Measurements from ENCODE around the gene ATAD3B.
"Not testable (repeated sequence)": the region's sequence is repeated elsewhere in the genome, so short reads cannot be mapped to it uniquely, and the experiment has no call there.

The ATAD3B gene

DNA sequence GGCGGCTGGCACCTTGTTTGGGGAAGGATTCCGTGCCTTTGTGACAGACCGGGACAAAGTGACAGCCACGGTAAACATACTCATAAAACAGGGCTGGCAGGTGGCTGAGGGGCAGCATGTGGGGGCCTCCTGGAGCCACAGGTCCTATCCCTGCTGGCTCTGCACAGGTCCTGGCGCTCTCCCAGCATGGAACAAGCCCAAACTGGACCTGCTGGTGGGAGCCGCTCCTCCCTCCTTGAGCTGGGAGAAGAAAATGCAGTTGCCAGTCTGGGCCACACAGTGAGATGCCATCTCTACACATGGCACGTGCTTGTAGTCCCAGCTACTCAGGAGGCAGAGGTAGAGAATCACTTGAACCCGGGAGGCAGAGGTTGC is 19.2 kb upstream of the ATAD3B start:
- not testable (repeated sequence) for DNase-seq (ENCODE audit: low spot score)

DNA sequence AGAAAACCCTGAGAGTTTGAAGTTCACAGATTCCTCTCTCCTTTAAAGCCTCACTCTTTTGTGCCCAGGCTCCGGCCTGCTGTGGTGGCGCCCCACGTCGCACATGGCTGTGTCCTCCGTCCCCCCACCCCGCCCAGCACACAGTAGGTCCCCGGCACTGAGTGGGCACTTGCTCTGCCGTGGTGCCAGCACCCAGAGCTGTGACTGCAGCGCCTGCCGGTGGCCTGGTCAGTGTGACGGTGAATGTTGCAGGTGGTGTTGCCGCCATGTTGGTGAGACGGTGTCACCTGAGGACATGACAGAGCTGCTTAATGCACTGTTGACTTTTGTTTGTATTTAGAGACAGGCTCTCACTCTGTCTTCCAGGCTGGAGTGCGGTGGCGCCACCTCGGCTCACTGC is 18.7 kb upstream of the ATAD3B start:
- DNase-seq (ENCODE audit: low spot score): no peak

DNA sequence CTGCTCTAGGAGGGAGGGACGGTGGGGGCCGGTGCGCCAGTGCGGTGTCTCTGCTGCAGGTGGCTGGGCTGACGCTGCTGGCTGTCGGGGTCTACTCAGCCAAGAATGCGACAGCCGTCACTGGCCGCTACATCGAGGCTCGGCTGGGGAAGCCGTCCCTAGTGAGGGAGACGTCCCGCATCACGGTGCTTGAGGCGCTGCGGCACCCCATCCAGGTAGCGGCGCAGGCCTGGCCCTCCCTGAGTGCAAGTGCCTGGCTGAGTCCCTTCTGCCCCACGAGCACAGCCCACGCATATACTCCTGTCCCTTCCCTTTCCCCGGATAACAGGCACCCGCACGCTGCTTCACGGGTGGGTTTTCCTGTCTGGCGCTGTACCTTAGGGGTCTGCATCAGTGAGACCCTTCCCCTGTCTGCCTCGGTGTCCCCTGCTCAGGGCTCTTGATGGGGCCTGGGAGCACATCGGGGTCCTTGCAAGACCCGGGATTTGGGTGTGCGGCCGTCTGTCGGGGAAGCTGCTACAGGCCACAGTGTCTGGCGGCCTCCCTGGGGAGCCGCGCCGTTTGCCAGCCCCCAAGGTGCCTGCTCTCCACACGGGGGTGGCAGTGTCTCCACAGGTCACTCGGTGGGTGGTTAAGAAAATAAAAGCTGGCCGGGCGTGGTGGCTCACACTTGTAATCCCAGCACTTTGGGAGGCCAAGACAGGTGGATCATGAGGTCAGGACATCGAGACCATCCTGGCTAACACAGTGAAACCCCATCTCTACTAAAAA is 17.1 kb upstream of the ATAD3B start:
- DNase-seq (ENCODE audit: low spot score): not testable (repeated sequence)

DNA sequence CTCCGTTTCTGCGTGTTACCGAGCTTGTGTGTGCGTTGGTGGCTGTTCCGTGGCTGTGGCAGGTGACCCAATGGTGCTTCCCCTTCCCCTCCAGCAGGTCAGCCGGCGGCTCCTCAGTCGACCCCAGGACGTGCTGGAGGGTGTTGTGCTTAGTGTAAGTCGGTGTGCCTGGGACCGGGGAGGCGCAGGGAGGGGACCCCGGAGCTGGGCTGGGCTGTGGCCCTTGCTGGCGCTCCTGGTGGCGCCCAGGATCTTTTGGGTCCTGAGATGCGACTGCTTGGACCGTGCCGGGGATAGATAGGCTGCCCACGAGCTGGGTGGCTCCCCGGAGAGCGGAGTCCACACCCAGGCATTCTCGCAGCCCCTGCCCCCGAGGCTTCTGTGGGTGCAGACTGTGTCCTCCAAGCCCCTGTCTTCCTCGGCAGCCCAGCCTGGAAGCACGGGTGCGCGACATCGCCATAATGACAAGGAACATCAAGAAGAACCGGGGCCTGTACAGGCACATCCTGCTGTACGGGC is 16.1 kb upstream of the ATAD3B start:
- DNase-seq (ENCODE audit: low spot score): no peak

DNA sequence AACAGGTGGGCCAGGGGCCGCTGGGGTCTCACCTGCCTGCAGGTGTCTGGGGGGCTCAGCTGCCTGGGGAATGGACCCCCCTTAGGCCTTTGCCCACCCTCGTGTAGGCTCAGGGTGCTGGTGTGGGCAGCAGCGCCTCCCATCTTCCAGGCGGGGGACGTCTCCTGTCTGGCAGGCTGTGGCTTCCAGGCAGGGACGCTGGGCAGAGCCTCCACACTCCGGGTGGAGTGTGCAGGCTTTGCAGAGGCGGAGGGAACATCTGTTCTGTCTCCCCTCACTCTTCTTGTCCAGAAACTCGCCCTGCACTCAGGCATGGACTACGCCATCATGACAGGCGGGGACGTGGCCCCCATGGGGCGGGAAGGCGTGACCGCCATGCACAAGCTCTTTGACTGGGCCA is 15.6 kb upstream of the ATAD3B start:
- not testable (repeated sequence) for DNase-seq (ENCODE audit: low spot score)

DNA sequence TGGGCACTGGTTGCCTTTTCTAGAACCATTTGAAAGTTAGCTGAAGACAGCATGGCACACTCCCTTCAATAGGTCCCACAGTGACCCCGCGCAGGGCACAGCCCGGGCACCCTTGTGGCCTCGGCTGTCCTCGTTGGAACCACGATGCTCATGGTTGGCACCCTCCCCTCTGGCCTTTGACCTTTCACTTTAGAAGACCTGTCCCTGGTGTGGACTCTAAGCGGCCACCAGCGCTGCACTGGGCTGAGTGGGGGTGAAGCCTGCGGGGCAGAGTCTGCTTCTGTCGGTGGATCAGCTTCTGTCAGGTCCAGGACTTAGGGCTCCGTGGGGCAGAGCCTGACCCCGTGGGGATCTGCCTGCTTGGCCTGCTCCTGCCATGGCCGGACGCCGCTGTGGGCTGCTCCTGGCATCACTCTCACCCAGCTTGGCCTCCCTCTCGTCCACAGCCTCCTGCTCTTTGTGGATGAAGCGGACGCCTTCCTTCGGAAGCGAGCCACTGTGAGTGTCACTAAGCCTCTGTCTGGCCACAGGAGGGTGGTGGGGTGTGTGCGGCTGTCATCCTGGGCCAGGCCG is 14.8 kb upstream of the ATAD3B start:
- DNase-seq (ENCODE audit: low spot score): not testable (repeated sequence)

DNA sequence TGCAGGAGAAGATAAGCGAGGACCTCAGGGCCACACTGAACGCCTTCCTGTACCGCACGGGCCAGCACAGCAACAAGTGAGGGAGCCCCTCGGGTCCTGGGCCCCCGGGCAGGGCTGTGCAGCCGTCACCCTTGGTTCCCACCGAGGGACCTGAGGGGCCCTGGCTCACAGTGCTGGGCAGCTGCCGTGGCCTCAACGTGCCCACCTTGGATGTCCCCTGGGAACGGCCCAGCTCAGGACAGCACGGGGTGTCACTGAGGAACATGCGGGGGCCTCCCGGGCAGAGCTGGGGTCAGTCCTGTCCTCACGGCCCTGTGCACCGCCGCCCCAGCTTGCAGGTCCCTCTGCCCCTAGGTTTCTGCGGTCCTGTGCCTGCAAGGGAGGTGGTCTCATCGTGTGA is 12.4 kb upstream of the ATAD3B start:
- DNase-seq (ENCODE audit: low spot score): not testable (repeated sequence)

DNA sequence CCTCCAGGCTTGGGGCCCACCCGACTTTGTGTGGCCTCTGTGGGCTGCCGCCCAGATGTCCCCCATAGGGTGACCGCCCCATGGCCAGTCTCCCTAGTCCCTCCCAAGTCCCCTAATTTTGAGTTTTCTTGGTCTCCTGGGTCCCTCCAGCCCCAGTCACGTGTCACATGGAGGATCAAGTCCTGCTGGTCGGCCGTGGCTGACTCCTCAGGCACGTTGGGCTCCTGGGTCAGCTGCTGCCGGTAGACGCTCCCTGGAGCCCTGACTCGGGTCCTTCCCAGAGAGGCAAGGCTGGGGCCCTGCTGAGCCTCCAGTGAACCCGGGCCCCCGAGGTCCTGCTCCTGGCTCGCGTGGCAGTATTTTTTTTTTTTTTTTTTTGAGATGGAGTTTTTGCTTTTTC is 11.9 kb upstream of the ATAD3B start:
- DNase-seq (ENCODE audit: low spot score): not testable (repeated sequence)

DNA sequence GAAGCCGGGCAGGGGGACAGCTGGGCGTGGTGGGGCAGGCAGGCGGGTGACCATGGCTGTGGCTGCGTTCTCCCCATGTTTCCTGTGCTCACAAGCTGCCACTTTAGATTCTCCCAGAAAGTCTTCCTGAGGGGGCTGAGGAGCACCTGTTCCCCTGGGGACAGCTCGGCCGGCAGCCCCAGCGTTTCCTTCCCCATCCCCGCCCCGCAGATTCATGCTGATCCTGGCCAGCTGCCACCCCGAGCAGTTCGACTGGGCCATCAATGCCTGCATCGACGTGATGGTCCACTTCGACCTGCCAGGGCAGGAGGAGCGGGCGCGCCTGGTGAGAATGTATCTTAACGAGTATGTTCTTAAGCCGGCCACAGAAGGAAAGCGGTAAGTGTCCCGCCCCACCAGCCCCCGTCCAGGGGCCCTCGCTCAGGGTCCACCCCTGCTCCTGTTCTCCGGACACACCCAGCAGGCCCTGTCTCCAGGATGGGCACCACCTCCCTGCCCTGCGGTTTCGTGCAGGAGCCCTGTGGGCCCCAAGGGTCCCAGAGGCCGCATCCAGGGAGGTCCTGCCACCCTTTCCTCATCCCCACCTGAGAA is 10.9 kb upstream of the ATAD3B start:
- DNase-seq (ENCODE audit: low spot score): no peak

DNA sequence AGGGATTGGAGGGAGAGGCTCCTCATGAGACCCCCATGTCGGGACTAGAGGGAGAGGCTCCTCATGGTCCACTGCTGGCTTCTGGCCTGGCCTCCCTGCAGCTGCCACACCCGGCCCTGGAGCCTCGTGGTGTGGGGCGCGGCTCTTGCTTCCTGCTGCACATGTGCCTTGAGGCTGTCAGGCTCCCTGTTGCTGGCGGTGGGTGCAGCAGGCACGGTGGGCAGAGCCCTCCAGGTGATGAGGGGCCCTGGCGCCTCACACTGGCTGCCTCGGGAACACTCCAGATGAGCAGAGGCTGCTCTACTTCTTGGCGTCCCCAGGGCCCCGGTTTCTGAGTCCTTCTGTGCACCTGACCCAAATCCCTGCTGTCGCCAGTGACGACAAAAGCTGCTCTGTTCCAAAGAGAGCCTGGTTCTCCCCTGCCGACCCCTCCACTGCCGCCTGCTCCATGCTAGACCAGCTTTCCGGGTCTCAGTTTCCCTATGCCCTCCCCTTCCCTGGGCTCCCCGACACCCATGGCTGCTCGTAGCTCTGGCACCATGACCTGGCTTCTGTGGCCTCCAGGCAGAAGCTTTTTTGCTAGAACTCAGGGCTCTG is 9.7 kb upstream of the ATAD3B start:
- DNase-seq (ENCODE audit: low spot score): no peak

DNA sequence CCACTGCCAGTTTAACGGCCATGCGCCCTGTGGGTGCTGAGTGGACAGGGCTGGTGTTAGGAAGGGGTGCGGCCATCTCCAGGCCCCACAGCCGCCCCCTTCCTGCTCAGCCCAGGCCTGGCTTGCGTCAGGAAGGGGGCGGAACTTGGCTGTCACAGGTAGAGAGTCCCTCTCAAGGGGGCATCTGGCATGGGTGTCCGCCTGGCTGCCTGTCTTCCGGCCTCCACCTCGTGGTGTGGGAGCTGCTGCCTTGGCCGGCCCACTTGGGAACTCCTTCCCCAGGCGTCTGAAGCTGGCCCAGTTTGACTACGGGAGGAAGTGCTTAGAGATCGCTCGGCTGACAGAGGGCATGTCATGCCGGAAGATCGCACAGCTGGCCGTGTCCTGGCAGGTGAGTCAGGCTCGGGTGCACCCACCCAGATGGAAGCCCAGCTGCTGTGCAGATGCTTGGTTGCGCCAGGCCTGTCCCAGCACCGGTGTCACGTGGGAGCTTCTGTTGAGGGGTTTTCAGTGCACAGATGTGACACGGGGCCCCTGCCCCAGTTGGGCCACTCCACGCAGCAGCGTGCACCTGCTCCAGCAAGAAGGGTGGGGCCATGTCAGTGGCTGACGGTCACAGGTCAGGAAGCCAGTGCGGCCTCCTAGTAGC is 9.1 kb upstream of the ATAD3B start:
- DNase-seq (ENCODE audit: low spot score): peak; percentile 51

DNA sequence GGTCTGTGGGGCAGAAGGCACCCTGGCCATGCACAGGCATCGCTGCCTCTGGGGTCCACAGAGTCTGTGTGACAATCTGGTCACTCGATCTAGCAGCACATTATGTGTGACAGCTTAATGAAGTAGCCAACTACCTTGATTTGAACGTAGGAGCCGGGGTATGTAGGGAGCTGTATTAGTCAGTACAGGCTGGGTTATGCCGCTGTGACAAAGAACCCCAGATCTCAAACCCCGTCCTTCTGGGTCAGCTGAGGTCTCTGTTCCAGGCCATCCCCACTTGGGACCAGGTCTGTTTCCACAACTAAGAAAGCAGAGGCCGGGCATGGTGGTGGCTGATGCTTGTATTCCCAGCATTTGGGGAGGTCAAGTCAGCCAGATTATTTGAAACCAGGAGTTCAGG is 8.3 kb upstream of the ATAD3B start:
- DNase-seq (ENCODE audit: low spot score): no peak

DNA sequence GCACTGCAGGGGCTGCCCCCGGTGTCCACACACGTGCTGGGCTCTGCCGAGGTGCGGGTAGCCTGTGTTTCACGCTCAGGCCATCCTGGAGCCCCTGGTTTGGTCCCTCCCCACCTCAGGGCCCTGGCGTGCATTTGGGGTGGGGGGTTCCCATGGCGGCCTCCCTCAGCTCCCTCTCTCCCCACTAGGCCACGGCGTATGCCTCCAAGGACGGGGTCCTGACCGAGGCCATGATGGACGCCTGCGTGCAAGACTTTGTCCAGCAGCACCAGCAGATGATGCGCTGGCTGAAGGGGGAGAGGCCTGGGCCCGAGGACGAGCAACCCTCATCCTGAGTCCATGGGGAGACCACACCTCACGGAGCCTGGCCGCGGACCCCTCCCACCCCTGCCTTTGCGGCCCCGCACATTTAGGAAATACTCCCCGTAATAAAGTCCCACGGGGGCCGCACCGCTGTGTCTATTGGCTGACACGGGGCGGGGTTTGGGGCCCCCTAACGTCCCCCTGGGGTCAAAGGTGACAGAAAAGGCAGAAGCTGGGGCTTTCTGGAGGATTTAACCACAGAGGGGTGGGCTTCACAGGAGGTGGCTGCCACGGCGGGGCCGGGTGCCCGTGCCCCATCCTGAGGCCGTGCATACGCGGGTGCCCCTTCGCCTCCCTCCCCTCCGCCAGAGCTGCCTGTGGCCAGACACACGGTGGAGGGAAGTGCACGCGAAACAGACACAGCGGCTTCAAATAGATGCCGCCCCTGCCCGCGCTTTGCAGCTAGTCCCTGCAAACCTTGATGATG is 3.2 kb upstream of the ATAD3B start:
- DNase-seq (ENCODE audit: low spot score): not testable (repeated sequence)

DNA sequence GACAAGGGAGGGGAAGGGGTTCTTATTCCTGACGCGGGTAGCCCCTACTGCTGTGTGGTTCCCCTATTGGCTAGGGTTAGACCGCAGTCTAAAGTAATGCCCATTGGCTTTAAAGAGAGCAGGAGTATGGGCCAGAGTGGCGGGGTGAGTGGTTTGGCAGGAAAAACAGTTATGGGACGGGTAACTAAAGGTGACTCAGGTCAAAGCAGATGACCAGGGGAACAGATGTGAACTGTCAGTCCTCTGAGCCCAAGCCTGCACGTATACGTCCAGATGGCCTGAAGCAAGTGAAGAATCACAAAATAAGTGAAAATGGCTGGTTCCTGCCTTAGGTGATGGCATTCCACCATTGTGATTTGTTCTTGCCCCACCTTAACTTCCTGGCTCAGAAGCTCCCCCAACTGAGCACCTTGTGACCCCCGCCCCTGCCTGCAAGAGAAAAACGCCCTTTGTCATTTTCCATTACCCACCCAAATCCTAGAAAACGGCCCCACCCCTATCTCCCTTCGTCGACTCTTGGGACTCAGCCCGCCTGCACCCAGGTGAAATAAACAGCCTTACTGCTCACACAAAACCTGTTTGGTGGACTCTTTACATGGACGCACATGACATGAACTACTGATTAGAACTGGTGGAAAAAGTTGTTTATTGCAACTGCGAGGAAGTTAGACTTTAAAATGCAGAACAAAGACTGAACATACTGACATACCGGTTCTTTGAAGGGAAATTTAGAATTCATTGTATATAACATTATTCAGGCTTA is 758 bp upstream of the ATAD3B start:
- peak; percentile 9 for DNase-seq (ENCODE audit: low spot score)

DNA sequence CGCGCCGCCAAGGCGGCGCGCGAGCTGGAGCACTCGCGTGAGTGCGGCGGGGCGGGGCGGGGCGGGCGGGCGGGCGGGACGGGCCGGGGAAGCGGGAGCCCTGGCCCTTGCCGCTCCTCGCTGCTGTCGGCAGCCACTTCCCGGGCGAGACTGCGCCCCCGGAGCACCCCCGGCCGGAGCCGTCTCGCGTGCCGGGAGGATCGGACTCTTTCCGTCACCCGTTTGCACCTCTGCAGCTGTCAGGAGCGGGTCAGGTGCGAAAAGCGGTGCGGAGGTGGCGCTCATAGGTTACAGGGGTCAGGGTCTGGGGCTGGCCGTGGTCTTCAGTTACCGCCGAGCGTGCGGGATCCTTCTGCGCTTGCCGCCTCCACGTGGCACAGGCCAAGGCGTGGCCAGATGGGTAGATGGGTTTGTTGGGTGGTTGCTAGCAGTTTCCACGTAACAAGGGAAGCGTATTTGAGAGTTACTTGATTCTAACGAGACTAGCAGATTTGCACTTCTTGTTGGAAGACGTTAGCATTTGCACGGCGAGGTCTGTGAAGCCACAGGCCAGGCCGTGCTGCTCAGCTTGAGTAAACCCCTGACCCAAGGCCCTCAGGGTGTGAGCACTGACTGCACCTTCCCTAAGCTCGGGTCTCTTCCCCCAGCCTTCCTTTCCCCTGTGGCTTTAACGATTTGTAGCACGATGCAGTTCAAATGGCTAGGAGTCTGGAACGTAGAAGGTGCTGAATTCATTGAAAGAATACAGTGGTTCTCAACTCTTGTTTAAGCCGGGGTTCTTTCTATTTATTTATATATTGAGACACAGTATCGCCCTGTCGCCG is 700 bp downstream of the ATAD3B start:
- peak; percentile 7 for DNase-seq (ENCODE audit: low spot score)

DNA sequence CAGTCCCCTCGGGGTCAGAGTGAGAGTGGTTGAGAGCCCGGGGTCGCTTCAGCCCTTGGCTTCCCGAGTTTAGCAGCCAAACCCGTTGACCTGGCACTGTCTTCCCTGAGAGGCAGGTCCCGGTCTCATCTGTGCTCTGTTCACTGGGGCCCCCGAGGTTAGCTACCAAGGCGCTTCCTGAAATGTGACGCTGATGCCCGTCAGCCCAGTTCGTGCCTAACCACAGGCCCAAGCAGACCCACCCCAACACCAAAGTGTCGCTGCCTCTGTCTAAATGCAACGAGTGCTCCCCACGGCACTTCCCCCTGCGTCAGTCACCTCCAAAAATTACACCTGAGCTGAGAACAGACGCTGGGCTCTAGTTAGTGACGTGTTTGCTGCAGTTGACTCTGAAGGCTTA is 4.4 kb downstream of the ATAD3B start:
- DNase-seq (ENCODE audit: low spot score): not testable (repeated sequence)

DNA sequence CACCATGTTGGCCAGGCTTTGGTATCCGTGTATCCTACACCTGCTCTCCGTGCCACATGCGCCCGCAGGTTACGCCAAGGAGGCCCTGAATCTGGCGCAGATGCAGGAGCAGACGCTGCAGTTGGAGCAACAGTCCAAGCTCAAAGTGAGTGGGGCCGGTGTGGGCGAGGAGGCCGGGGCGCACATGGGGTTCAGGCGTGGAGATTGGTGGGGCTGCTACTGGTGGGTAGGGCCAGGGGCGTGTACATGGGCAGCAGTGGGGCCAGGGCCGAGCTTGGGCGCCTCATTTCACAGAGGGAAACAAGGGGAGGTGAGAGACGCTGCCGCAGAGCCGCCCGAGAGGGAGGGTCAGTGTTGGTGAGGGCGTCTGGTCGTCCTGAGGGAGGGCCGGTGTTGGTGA is 5.6 kb downstream of the ATAD3B start:
- no peak for DNase-seq (ENCODE audit: low spot score)

DNA sequence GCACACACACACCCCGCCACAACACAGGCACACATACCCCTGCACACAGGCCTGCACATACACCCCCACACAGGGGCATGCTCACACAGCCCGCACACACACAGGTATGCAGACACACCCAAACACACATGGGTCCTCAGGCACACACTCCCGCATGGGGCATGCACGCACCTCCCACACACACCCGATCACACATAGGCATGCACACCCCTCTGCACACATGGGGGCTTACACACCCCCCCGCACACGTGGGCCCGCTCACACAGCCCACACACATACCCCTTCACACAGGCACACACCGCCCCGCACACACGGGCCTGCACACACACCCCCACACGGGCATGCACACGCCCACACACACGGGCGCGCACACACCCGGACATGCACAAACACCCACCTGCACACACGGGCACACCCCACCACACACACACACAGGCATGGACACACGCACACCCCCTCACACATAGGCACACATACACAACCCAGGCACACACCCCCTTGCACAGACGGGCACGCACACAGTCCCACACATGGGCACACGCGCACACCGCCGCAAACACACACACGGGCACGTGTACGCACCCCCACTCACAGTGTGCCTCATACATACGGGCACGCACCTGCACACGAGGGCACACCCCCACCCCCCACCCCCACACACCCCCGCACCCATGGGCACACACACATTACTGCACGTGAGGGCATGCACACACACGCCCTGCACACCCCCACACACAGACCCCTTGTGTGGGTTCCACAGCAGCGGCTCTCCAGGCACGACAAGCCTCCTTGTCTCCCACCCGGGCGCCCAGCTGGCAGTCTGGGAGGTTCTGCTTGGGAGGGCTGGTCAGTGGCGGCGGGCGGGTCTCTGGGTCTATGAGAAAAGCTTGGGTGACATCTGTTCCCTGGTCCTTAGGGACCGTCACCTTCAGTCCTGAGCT is 8.3 kb downstream of the ATAD3B start:
- DNase-seq (ENCODE audit: low spot score): no peak

DNA sequence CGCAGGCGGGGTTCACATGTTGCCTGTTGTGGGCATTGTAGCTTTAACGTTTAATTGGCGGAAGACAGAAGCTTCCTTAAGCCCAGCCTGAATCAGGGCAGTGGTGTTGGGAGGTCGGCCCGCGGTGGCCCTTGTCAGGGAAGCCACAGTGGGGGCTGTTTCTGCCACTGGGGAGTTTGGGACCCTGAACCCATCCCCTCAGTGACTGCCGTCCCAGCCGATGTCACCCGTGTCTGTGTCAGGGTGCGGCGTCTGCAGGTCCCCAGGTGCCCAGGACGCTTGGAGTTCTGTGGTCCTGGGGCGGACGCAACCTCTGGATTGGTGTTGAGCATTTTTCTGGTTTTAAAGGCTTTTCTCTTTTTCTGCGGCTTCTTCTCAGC is 8.9 kb downstream of the ATAD3B start:
- not testable (repeated sequence) for DNase-seq (ENCODE audit: low spot score)

All from kidney capillary endothelial cell (primary cell).